Right lobe of liver (tissue), 6 donors: ENCODE measurements around the gene UBE2F. TPM values are rescaled to one million over a fixed set of nuclear protein-coding genes. Genes with fewer than 3 reads are reported as not detected.
A peak's percentile ranks its signal among the peaks of the same experiment; 100 is the strongest.
"Not testable (repeated sequence)": the region's sequence is repeated elsewhere in the genome, so short reads cannot be mapped to it uniquely, and the experiment has no call there.

ENCODE experiments used
- ATAC-seq, 4 donors: fragments of 200-7000 bp; cut with Tn5 transposase; one replicate each; pipeline ENCODE4 v1.9.1; 2020; ENCODE audit warnings: mild to moderate bottlenecking in 4 of 4, moderate library complexity in 4 of 4
- DNase-seq, 3 donors: peaks; one replicate each; pipeline ENCODE4 v3.0.0-alpha.2; 2020
- H3K27ac ChIP-seq, 3 donors: fragments of 200-600 bp; one replicate each; pipeline ENCODE4 v1.8.0; 2022
- H3K27me3 ChIP-seq, 2 donors: fragments of 200-600 bp; one replicate each; pipeline ENCODE4 v1.8.0; 2022
- H3K36me3 ChIP-seq, 4 donors: fragments of 200-600 bp; sonication (generic) in 1 of 4; one replicate each; pipeline versions ENCODE4 v1.5.1 to v1.8.0; 2017 to 2022; ENCODE audit warnings: control low read depth in 1 of 4
- H3K4me1 ChIP-seq, 4 donors: fragments of 200-600 bp; sonication (generic) in 1 of 4; one replicate each; pipeline versions ENCODE4 v1.5.1 to v1.8.0; 2017 to 2022; ENCODE audit warnings: control low read depth in 1 of 4
- H3K4me3 ChIP-seq, 3 donors: fragments of 200-600 bp; one replicate each; pipeline ENCODE4 v1.8.0; 2022
- H3K9me3 ChIP-seq, 4 donors: fragments of 200-600 bp; sonication (generic) in 1 of 4; one replicate each; pipeline versions ENCODE4 v1.5.1 to v1.8.0; 2017 to 2022; ENCODE audit warnings: control low read depth in 1 of 4
- POLR2A ChIP-seq: fragments of 450-650 bp; IDR thresholded peaks from one replicate; pipeline ENCODE4 v1.6.1; 2017; ENCODE audit warnings: antibody characterized with exemption, mild to moderate bottlenecking
- WGBS: methylation state at CpG from one replicate; pipeline ENCODE4 v1.1.6; 2018; ENCODE audit warnings: low coverage, low lambda C conversion rate; ENCODE audit not compliant: insufficient coverage; ENCODE audit errors: missing lambda C conversion rate; 5-methylcytosine and 5-hydroxymethylcytosine counted together
- intact Hi-C, 2 donors: fragments of 100-400 bp; cut with DNase I; formaldehyde crosslinking; loops; one replicate each; pipeline versions ENCODE4 v1.11.2 to v1.14.1; 2022
- total RNA-seq, 6 experiments: library from RNA; depleted of rRNA in 2 of 6; stranded (reverse); fragments of >200 nt in 2 of 6; fragmentation: NEBNext Ultra II Directional in 3 of 6; extraction: Animal tissue kit (Norgen Biotek cat#: 25700) in 3 of 6; gene quantifications; one replicate each; pipeline versions ENCODE4 v1.1.0 to v1.2.4, GENCODE V29; 2016 to 2023
- TF ChIP-seq, protein P1 (sequence below), 4 donors: fragments of 200-600 bp in 3 of 4; fragments of 450-650 bp in 1 of 4; IDR thresholded peaks; one replicate each; pipeline versions ENCODE4 v1.5.1 to v1.8.0; 2016 to 2022; ENCODE audit warnings: antibody characterized with exemption in 4 of 4, mild to moderate bottlenecking in 2 of 4
- donor health status: DM: no; HTN: yes; CAD: no.
- donor health status: DM: no; HTN: no; CAD: no.
- donor health status: DM: no; HTN: no; CAD: no.
- donor health status: DM: no; HTN: yes; CAD: no.
- donor health status: DM: no; HTN: yes; CAD: no.

The UBE2F gene
- total RNA-seq, 6 experiments from 2014 or later = 23.3 to 44.9 (median 28.3) TPM

DNA sequence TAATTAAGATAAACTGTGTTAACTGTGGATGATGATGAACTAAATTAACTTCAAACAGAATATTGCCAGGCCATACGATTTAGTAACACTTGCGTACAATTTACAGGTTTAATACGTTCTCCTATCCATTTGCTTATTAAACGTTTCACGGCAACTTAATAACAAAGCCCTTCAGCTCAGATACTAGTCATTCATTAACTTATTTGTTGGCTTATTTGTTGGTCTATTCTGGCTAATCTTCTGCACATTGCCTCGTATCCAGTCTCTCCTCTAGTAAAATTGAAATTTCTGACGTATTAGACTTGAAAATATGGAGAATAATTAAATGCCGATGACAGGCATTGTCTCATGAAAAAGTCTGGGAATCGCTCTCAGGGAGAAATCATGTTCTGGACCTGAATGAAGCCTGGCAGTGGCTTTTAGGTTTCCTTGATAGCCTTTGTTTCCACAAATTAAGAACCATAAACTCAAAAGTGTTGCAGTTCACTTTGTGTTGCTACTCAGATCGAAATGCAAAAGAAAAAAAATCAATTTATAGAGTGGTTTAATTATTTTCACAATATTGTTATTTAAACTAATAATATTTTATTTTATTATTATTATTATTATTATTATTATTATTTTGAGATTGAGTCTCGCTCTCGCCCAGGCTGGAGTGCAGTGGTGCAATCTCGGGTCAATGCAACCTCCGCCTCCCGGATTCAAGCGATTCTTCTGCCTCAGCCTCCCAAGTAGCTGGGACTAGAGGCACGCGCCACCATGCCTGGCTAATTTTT lies 98.4 kb downstream of the UBE2F start:
- H3K4me3 ChIP-seq = peak overlapping the region; percentile 1 to 30 (median 3)
- no peaks in the 10 kb centered on the region for H3K9me3 ChIP-seq
- peaks cover 0 to 53% (median 25%) of the 10 kb centered on the region in 4 donors for H3K4me1 ChIP-seq
- peak overlapping the region in 2 of 3 donors; percentile 74 to 83 for H3K27ac ChIP-seq
- H3K27me3 ChIP-seq = no peaks in the 10 kb centered on the region
- intact Hi-C loops = no loop called here
- H3K36me3 ChIP-seq = peaks cover 0 to 9% (median under 1%) of the 10 kb centered on the region in 4 donors
- TF ChIP-seq POLR2A = no peak
- TF ChIP-seq, protein P1, sequence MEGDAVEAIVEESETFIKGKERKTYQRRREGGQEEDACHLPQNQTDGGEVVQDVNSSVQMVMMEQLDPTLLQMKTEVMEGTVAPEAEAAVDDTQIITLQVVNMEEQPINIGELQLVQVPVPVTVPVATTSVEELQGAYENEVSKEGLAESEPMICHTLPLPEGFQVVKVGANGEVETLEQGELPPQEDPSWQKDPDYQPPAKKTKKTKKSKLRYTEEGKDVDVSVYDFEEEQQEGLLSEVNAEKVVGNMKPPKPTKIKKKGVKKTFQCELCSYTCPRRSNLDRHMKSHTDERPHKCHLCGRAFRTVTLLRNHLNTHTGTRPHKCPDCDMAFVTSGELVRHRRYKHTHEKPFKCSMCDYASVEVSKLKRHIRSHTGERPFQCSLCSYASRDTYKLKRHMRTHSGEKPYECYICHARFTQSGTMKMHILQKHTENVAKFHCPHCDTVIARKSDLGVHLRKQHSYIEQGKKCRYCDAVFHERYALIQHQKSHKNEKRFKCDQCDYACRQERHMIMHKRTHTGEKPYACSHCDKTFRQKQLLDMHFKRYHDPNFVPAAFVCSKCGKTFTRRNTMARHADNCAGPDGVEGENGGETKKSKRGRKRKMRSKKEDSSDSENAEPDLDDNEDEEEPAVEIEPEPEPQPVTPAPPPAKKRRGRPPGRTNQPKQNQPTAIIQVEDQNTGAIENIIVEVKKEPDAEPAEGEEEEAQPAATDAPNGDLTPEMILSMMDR (IDR thresholded peaks at IDR 0.05) = no peak
- WGBS = 45% methylated on average over 16 of the region's 18 CpGs
- ATAC-seq (peak in 1 of 4 donors; percentile 32), DNase-seq (no peak)

- WGBS = 84% methylated on average over 5 of the region's 9 CpGs
- no peak for ATAC-seq
Measured at GRCh38 chr2:238066218-238066617, 99.4 kb downstream of the UBE2F start.

DNA sequence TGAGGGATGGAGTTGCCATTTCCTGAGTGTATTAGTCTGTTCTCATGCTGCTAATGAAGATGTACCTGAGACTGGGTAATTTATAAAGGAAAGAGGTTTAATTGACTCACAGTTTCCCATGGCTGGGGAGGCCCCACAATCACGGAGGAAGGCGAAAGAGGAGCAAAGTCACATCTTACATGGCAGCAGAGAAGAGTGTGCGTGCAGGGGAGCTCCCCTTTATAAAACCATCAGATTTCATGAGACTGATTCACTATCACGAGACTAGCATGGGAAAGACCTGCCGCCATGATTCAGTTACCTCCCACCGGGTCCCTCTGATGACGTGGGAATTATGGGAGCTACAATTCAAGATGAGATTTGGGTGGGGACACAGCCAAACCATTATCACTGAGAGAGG lies 99.9 kb downstream of the UBE2F start:
- Histone ChIP-seq H3K27ac (peak overlapping the region in 1 of 3 donors; percentile 74), H3K4me1 (peaks cover 0 to 61% (median 25%) of the 10 kb centered on the region in 4 donors)
- DNase-seq, H3K36me3 ChIP-seq, ATAC-seq, H3K9me3 ChIP-seq, H3K4me3 ChIP-seq, intact Hi-C loops, H3K27me3 ChIP-seq: not testable (repeated sequence)
- WGBS = 89% methylated on average over 5 of the region's 7 CpGs

More at GRCh38 chr2:238066218-238066617, 99.4 kb downstream of the UBE2F start:
- DNase-seq = no peak
- H3K27me3 ChIP-seq = no peaks in the 10 kb centered on the region
- H3K36me3 ChIP-seq = peaks cover 0 to 9% (median under 1%) of the 10 kb centered on the region in 4 donors
- TF ChIP-seq, protein P1 (IDR thresholded peaks at IDR 0.05) = no peak
- H3K27ac ChIP-seq = peak overlapping the region in 2 of 3 donors; percentile 74 to 83
- peaks cover 0 to 59% (median 25%) of the 10 kb centered on the region in 4 donors for H3K4me1 ChIP-seq
- intact Hi-C loops = no loop called here
- no peak overlapping the region for H3K4me3 ChIP-seq
- no peaks in the 10 kb centered on the region for H3K9me3 ChIP-seq

DNA sequence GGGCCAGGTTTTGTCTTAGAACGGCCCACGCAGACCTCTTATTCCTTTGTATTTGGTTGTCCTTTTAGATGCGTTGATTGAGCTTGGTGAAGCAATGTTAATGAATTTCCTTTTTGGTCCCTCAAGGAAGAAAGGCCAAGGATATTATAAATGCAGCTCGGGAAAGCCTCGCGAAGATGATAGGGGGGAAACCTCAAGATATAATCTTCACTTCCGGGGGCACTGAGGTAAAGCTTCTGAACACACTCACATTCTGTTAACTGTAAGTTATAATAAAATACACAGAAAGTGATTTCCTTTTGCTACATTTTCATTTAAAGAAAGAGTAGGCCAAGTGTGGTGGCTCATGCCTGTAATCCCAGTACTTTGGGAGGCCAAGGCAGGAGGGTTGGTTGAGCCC lies 101.1 kb downstream of the UBE2F start:
- peaks cover 0 to 54% (median 20%) of the 10 kb centered on the region in 4 donors for H3K4me1 ChIP-seq
- ATAC-seq (no peak), DNase-seq (no peak)
- intact Hi-C loops = no loop called here
- H3K9me3 ChIP-seq = no peaks in the 10 kb centered on the region
- no peaks in the 10 kb centered on the region for H3K27me3 ChIP-seq
- no peak overlapping the region for H3K4me3 ChIP-seq
- TF ChIP-seq, protein P1 (IDR thresholded peaks at IDR 0.05) = no peak
- TF ChIP-seq POLR2A = no peak
- H3K36me3 ChIP-seq = peaks cover 0 to 9% (median under 1%) of the 10 kb centered on the region in 4 donors
- peak overlapping the region in 1 of 3 donors; percentile 25 for H3K27ac ChIP-seq
- 90% methylated on average over 7 of the region's 7 CpGs for WGBS

- WGBS = 61% methylated on average over 3 of the region's 10 CpGs
- Histone ChIP-seq H3K4me3 (no peak overlapping the region), H3K9me3 (no peaks in the 10 kb centered on the region), H3K27ac (peak overlapping the region in 2 of 3 donors; percentile 12 to 38), H3K4me1 (peaks cover 0 to 42% (median 14%) of the 10 kb centered on the region in 4 donors), H3K27me3 (no peaks in the 10 kb centered on the region), H3K36me3 (peaks cover 0 to 9% (median under 1%) of the 10 kb centered on the region in 4 donors)
- no peak for DNase-seq
- TF ChIP-seq POLR2A = no peak
- TF ChIP-seq, protein P1 (IDR thresholded peaks at IDR 0.05) = no peak
- intact Hi-C loops = no loop called here
- peak in 3 of 4 donors; percentile 14 to 20 (median 18) for ATAC-seq
Measured at GRCh38 chr2:238069021-238069709, 102.4 kb downstream of the UBE2F start.
